ENCODE measurements around the gene ANKRD30B.
"Not testable (repeated sequence)": the region's sequence is repeated elsewhere in the genome, so short reads cannot be mapped to it uniquely, and the experiment has no call there.

Gene ANKRD30B

GRCh38 chr18:14747513-14748474 lies at the start of gene ANKRD30B:
ANKRD30B (plus strand) TSS chr18:14748172; CDS start chr18:14748420, 248 bp downstream.
- DNase-seq (ENCODE audit: low read depth), result no peak

GRCh38 chr18:14701286-14702040 lies 46.5 kb upstream of the ANKRD30B start:
- not testable (repeated sequence) for DNase-seq (ENCODE audit: low read depth)

GRCh38 chr18:14709761-14710160 lies 38.2 kb upstream of the ANKRD30B start:
- DNase-seq (ENCODE audit: low read depth), result not testable (repeated sequence)

GRCh38 chr18:14721569-14721968 lies 26.4 kb upstream of the ANKRD30B start:
- not testable (repeated sequence) for DNase-seq (ENCODE audit: low read depth)

GRCh38 chr18:14739056-14739455 lies 8.9 kb upstream of the ANKRD30B start:
- not testable (repeated sequence) for DNase-seq (ENCODE audit: low read depth)

GRCh38 chr18:14746897-14747296 lies 1.1 kb upstream of the ANKRD30B start:
- no peak for DNase-seq (ENCODE audit: low read depth)

- no peak for DNase-seq (ENCODE audit: low read depth)
Observed at GRCh38 chr18:14748496-14748895, 524 bp downstream of the ANKRD30B start.

GRCh38 chr18:14763566-14763965 lies 15.6 kb downstream of the ANKRD30B start:
- DNase-seq (ENCODE audit: low read depth), result not testable (repeated sequence)

GRCh38 chr18:14767474-14767873 lies 19.5 kb downstream of the ANKRD30B start:
- DNase-seq (ENCODE audit: low read depth), result no peak

- DNase-seq (ENCODE audit: low read depth), result no peak
Observed at GRCh38 chr18:14768241-14768640, 20.3 kb downstream of the ANKRD30B start.

GRCh38 chr18:14769381-14769780 lies 21.4 kb downstream of the ANKRD30B start:
- DNase-seq (ENCODE audit: low read depth), result no peak

GRCh38 chr18:14776801-14777200 lies 28.8 kb downstream of the ANKRD30B start:
- DNase-seq (ENCODE audit: low read depth), result no peak

- no peak for DNase-seq (ENCODE audit: low read depth)
Observed at GRCh38 chr18:14781671-14782070, 33.7 kb downstream of the ANKRD30B start.

- DNase-seq (ENCODE audit: low read depth), result no peak
Observed at GRCh38 chr18:14784133-14784532, 36.2 kb downstream of the ANKRD30B start.

GRCh38 chr18:14796876-14797275 lies 48.9 kb downstream of the ANKRD30B start:
- DNase-seq (ENCODE audit: low read depth), result not testable (repeated sequence)

GRCh38 chr18:14797969-14798764 lies 50.2 kb downstream of the ANKRD30B start:
- not testable (repeated sequence) for DNase-seq (ENCODE audit: low read depth)

GRCh38 chr18:14811081-14811480 lies 63.1 kb downstream of the ANKRD30B start:
- not testable (repeated sequence) for DNase-seq (ENCODE audit: low read depth)

GRCh38 chr18:14826972-14827632 lies 79.1 kb downstream of the ANKRD30B start:
- not testable (repeated sequence) for DNase-seq (ENCODE audit: low read depth)

GRCh38 chr18:14841607-14842006 lies 93.6 kb downstream of the ANKRD30B start:
- DNase-seq (ENCODE audit: low read depth), result not testable (repeated sequence)

- DNase-seq (ENCODE audit: low read depth), result not testable (repeated sequence)
Observed at GRCh38 chr18:14851533-14851932, 103.6 kb downstream of the ANKRD30B start.

GRCh38 chr18:14855634-14856033 lies 107.7 kb downstream of the ANKRD30B start:
- not testable (repeated sequence) for DNase-seq (ENCODE audit: low read depth)
